Fibroblast of villous mesenchyme (primary cell): ENCODE measurements around the gene PRKCH. TPM values are rescaled to one million over a fixed set of nuclear protein-coding genes. Genes with fewer than 3 reads are reported as not detected.

Experiments
- DNase-seq: peaks from one replicate; pipeline ENCODE4 v3.0.0-alpha.2; 2010; ENCODE audit warnings: low read depth
- H3K4me3 ChIP-seq: 2 replicates; pipeline ENCODE4 v1.5.1; 2011; ENCODE audit warnings: low read depth, mild to moderate bottlenecking, low read length
- CTCF ChIP-seq: IDR thresholded peaks from 2 replicates; pipeline ENCODE4 v1.5.1; 2012; ENCODE audit warnings: low read depth, mild to moderate bottlenecking, low read length; ENCODE audit not compliant: insufficient read depth
- total RNA-seq: library from RNA; depleted of rRNA; stranded (reverse); fragments of >200 nt; gene quantifications from 2 replicates; pipeline ENCODE4 v1.2.3, GENCODE V29; 2012

The PRKCH gene
- total RNA-seq, 1 donor: 2.6 TPM

- DNase-seq: peak; percentile 68
- no peak for TF ChIP-seq CTCF
- H3K4me3 ChIP-seq: no peak overlapping the region
These were observed 245.3 kb downstream of the PRKCH start for GRCh38 chr14:61566537-61567225.

- no peak for TF ChIP-seq CTCF
- H3K4me3 ChIP-seq: no peak overlapping the region
- DNase-seq: no peak
These were observed 246.6 kb downstream of the PRKCH start for GRCh38 chr14:61567838-61568571.

- no peak for DNase-seq
- TF ChIP-seq CTCF: no peak
- no peak overlapping the region for H3K4me3 ChIP-seq
These were observed 247.2 kb downstream of the PRKCH start for GRCh38 chr14:61568572-61569011.

- no peak for TF ChIP-seq CTCF
- H3K4me3 ChIP-seq: no peak overlapping the region
- DNase-seq: no peak
These were observed 247.9 kb downstream of the PRKCH start for GRCh38 chr14:61569308-61569707.

- DNase-seq: peak; percentile 79
- H3K4me3 ChIP-seq: no peak overlapping the region
- TF ChIP-seq CTCF: no peak
These were observed 248.6 kb downstream of the PRKCH start for GRCh38 chr14:61569812-61570548.

GRCh38 chr14:61570549-61571290, 249.3 kb downstream of the PRKCH start:
- TF ChIP-seq CTCF: no peak
- no peak overlapping the region for H3K4me3 ChIP-seq
- DNase-seq: no peak
